ENCODE data around the gene BARHL2.

DNA sequence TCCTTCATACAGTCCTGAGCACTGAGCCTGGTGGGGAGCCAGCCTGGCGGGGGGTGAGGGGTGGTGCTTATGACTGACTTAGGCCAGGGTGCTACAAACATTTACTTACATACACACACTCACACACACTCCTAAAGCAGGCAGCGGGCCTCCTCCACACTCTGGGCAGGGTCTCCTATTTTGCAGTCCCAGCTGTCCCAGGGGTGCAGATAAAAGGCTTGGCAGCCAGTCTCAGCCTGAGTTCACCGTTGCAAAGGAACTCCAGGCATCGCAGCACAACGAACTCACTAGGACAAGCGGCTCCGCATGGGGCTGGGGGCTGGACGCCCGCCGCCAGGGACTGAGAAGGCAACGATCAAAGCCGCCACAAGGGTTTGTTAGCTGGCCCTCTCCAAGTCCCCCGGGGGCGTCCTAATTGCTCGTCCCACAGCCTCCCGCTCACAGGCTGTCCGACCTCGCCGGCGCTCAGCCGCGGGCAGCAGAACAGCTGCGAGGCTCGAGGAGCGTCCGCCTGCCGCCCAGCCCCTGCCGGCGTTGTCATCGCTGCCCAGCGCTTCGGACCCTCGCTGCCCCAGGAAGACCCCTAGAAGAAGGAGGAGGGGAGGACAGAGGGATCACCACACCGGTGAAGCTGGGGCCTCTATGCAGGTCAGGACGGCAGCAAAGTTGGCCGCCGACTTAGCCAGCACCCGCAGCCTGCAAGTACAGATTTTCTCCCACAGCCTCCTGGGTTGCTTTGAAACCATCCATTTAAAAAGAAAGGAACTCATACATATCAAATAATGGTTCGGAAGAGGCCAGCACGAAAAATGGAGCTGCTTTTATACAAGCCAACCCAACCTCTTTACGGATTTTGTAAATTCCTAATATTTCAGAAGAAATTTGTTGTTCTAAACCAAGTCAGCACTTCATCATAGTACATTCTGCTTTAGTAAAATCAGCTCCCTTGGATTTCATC, 6.2 kb downstream of the BARHL2 start:
- TF ChIP-seq RELA (CRISPR knock-in tag; IDR thresholded peaks at IDR 0.05; ENCODE audit: borderline replicate concordance): no peak
- TF ChIP-seq, protein P1, sequence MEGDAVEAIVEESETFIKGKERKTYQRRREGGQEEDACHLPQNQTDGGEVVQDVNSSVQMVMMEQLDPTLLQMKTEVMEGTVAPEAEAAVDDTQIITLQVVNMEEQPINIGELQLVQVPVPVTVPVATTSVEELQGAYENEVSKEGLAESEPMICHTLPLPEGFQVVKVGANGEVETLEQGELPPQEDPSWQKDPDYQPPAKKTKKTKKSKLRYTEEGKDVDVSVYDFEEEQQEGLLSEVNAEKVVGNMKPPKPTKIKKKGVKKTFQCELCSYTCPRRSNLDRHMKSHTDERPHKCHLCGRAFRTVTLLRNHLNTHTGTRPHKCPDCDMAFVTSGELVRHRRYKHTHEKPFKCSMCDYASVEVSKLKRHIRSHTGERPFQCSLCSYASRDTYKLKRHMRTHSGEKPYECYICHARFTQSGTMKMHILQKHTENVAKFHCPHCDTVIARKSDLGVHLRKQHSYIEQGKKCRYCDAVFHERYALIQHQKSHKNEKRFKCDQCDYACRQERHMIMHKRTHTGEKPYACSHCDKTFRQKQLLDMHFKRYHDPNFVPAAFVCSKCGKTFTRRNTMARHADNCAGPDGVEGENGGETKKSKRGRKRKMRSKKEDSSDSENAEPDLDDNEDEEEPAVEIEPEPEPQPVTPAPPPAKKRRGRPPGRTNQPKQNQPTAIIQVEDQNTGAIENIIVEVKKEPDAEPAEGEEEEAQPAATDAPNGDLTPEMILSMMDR (IDR thresholded peaks at IDR 0.05): no peak
- TF ChIP-seq, protein P2, sequence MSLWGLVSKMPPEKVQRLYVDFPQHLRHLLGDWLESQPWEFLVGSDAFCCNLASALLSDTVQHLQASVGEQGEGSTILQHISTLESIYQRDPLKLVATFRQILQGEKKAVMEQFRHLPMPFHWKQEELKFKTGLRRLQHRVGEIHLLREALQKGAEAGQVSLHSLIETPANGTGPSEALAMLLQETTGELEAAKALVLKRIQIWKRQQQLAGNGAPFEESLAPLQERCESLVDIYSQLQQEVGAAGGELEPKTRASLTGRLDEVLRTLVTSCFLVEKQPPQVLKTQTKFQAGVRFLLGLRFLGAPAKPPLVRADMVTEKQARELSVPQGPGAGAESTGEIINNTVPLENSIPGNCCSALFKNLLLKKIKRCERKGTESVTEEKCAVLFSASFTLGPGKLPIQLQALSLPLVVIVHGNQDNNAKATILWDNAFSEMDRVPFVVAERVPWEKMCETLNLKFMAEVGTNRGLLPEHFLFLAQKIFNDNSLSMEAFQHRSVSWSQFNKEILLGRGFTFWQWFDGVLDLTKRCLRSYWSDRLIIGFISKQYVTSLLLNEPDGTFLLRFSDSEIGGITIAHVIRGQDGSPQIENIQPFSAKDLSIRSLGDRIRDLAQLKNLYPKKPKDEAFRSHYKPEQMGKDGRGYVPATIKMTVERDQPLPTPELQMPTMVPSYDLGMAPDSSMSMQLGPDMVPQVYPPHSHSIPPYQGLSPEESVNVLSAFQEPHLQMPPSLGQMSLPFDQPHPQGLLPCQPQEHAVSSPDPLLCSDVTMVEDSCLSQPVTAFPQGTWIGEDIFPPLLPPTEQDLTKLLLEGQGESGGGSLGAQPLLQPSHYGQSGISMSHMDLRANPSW (CRISPR knock-in tag; conservative IDR thresholded peaks at IDR 0.05; ENCODE audit: low read depth): no peak
- TF ChIP-seq, protein P3, sequence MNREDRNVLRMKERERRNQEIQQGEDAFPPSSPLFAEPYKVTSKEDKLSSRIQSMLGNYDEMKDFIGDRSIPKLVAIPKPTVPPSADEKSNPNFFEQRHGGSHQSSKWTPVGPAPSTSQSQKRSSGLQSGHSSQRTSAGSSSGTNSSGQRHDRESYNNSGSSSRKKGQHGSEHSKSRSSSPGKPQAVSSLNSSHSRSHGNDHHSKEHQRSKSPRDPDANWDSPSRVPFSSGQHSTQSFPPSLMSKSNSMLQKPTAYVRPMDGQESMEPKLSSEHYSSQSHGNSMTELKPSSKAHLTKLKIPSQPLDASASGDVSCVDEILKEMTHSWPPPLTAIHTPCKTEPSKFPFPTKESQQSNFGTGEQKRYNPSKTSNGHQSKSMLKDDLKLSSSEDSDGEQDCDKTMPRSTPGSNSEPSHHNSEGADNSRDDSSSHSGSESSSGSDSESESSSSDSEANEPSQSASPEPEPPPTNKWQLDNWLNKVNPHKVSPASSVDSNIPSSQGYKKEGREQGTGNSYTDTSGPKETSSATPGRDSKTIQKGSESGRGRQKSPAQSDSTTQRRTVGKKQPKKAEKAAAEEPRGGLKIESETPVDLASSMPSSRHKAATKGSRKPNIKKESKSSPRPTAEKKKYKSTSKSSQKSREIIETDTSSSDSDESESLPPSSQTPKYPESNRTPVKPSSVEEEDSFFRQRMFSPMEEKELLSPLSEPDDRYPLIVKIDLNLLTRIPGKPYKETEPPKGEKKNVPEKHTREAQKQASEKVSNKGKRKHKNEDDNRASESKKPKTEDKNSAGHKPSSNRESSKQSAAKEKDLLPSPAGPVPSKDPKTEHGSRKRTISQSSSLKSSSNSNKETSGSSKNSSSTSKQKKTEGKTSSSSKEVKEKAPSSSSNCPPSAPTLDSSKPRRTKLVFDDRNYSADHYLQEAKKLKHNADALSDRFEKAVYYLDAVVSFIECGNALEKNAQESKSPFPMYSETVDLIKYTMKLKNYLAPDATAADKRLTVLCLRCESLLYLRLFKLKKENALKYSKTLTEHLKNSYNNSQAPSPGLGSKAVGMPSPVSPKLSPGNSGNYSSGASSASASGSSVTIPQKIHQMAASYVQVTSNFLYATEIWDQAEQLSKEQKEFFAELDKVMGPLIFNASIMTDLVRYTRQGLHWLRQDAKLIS (CRISPR knock-in tag; IDR thresholded peaks at IDR 0.05; ENCODE audit: borderline replicate concordance): no peak
- TF ChIP-seq, protein P4, sequence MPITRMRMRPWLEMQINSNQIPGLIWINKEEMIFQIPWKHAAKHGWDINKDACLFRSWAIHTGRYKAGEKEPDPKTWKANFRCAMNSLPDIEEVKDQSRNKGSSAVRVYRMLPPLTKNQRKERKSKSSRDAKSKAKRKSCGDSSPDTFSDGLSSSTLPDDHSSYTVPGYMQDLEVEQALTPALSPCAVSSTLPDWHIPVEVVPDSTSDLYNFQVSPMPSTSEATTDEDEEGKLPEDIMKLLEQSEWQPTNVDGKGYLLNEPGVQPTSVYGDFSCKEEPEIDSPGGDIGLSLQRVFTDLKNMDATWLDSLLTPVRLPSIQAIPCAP (CRISPR knock-in tag; IDR thresholded peaks at IDR 0.05): no peak
- TF ChIP-seq GABPB1 (CRISPR knock-in tag; IDR thresholded peaks at IDR 0.05): no peak
- TF ChIP-seq, protein P5, sequence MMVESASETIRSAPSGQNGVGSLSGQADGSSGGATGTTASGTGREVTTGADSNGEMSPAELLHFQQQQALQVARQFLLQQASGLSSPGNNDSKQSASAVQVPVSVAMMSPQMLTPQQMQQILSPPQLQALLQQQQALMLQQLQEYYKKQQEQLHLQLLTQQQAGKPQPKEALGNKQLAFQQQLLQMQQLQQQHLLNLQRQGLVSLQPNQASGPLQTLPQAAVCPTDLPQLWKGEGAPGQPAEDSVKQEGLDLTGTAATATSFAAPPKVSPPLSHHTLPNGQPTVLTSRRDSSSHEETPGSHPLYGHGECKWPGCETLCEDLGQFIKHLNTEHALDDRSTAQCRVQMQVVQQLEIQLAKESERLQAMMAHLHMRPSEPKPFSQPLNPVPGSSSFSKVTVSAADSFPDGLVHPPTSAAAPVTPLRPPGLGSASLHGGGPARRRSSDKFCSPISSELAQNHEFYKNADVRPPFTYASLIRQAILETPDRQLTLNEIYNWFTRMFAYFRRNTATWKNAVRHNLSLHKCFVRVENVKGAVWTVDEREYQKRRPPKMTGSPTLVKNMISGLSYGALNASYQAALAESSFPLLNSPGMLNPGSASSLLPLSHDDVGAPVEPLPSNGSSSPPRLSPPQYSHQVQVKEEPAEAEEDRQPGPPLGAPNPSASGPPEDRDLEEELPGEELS (CRISPR knock-in tag; IDR thresholded peaks at IDR 0.05): no peak
- no peak for TF ChIP-seq ETV6 (CRISPR knock-in tag; IDR thresholded peaks at IDR 0.05)
- TF ChIP-seq, protein P6, sequence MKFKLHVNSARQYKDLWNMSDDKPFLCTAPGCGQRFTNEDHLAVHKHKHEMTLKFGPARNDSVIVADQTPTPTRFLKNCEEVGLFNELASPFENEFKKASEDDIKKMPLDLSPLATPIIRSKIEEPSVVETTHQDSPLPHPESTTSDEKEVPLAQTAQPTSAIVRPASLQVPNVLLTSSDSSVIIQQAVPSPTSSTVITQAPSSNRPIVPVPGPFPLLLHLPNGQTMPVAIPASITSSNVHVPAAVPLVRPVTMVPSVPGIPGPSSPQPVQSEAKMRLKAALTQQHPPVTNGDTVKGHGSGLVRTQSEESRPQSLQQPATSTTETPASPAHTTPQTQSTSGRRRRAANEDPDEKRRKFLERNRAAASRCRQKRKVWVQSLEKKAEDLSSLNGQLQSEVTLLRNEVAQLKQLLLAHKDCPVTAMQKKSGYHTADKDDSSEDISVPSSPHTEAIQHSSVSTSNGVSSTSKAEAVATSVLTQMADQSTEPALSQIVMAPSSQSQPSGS (CRISPR knock-in tag; IDR thresholded peaks at IDR 0.05; ENCODE audit: borderline replicate concordance, low read depth): no peak
- TF ChIP-seq, protein P7, sequence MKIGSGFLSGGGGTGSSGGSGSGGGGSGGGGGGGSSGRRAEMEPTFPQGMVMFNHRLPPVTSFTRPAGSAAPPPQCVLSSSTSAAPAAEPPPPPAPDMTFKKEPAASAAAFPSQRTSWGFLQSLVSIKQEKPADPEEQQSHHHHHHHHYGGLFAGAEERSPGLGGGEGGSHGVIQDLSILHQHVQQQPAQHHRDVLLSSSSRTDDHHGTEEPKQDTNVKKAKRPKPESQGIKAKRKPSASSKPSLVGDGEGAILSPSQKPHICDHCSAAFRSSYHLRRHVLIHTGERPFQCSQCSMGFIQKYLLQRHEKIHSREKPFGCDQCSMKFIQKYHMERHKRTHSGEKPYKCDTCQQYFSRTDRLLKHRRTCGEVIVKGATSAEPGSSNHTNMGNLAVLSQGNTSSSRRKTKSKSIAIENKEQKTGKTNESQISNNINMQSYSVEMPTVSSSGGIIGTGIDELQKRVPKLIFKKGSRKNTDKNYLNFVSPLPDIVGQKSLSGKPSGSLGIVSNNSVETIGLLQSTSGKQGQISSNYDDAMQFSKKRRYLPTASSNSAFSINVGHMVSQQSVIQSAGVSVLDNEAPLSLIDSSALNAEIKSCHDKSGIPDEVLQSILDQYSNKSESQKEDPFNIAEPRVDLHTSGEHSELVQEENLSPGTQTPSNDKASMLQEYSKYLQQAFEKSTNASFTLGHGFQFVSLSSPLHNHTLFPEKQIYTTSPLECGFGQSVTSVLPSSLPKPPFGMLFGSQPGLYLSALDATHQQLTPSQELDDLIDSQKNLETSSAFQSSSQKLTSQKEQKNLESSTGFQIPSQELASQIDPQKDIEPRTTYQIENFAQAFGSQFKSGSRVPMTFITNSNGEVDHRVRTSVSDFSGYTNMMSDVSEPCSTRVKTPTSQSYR (CRISPR knock-in tag; IDR thresholded peaks at IDR 0.05): no peak
